ENCODE measurements around the gene C16orf89. TPM values are rescaled to one million over a fixed set of nuclear protein-coding genes. Genes with fewer than 3 reads are reported as not detected.

C16orf89 gene
- total RNA-seq, 1 experiment from 2014 or later, result 0.49 TPM

GRCh38 chr16:5003828-5004227 is 61.9 kb downstream of the C16orf89 start (continued):
- TF ChIP-seq ZBTB33 (IDR thresholded peaks at IDR 0.05; ENCODE audit: extremely low read depth, insufficient replicate concordance, low read length) (no peak), SIN3A (IDR thresholded peaks at IDR 0.05; ENCODE audit: low read depth) (no peak), CEBPB (IDR thresholded peaks at IDR 0.05; ENCODE audit: low read depth) (no peak), EZH2 (IDR thresholded peaks at IDR 0.05) (no peak), FOSL1 (IDR thresholded peaks at IDR 0.05; ENCODE audit: low read depth) (no peak)

- Histone ChIP-seq H3K9me3 (ENCODE audit: control insufficient read depth in 1 of 2, insufficient read depth in 1 of 2, low read depth in 1 of 2, low read length in 2 of 2) (no peaks in the 10 kb centered on the region), H3K9me2 (ENCODE audit: insufficient read depth) (no peaks in the 10 kb centered on the region), H3K9ac (ENCODE audit: low read length) (no peak overlapping the region), H3K4me3 (replicated peaks in 1 of 2; ENCODE audit: low read depth in 1 of 2, low read length in 2 of 2) (no peak overlapping the region), H3K27ac (ENCODE audit: low read depth, low read length) (no peak overlapping the region), H3K27me3 (ENCODE audit: insufficient read depth, low read length) (no peaks in the 10 kb centered on the region; the same call in 1 of the 2 replicates), H3K36me3 (ENCODE audit: control insufficient read depth in 1 of 2, insufficient read depth in 2 of 2, low read length in 2 of 2) (no peaks in the 10 kb centered on the region), H3K4me2 (ENCODE audit: low read length) (no peak overlapping the region), H2AFZ (ENCODE audit: low read depth, low read length, poor library complexity, severe bottlenecking) (no peak overlapping the region), H4K20me1 (ENCODE audit: insufficient read depth) (no peaks in the 10 kb centered on the region), H3K4me1 (ENCODE audit: control insufficient read depth in 1 of 2, insufficient read depth in 2 of 2, low read length in 2 of 2) (no peaks in the 10 kb centered on the region), H3K79me2 (ENCODE audit: insufficient read depth, low read length) (no peaks in the 10 kb centered on the region)
- ChIA-PET POLR2A (no interaction called here), CTCF (no interaction called here), RAD21 (ENCODE audit: low non-redundant PET in 1 of 2, low total read pairs in 2 of 2, uncharacterized antibody in 2 of 2, unreplicated experiment in 2 of 2) (no interaction called here)
- BruUV-seq (replicated peaks), result no TSS peak
- DNase-seq (ENCODE audit: low read depth, low spot score) (no peak), ATAC-seq (no peak)
- intact Hi-C loops (cut with micrococcal nuclease), result no loop called here
- TF ChIP-seq CTCF (IDR thresholded peaks at IDR 0.05 in 2 of 3, conservative IDR thresholded peaks at IDR 0.05 in 1 of 3; ENCODE audit: borderline replicate concordance in 1 of 3, insufficient read depth in 1 of 3, low read depth in 2 of 3, low read length in 2 of 3) (no peak), REST (IDR thresholded peaks at IDR 0.05; ENCODE audit: low read depth) (no peak), SRF (IDR thresholded peaks at IDR 0.05; ENCODE audit: low read depth) (no peak), ELF1 (IDR thresholded peaks at IDR 0.05; ENCODE audit: borderline replicate concordance, low read depth) (no peak), EZH2phosphoT487 (IDR thresholded peaks at IDR 0.05; ENCODE audit: borderline replicate concordance) (no peak)
Measured at GRCh38 chr16:5003211-5003610, 62.5 kb downstream of the C16orf89 start.
